SK-N-SH treated with all-trans-retinoic acid at 6 μM for 48 hours (cell line): ENCODE results near the gene CYP4A22.

Source experiments
- ATAC-seq: fragments of 200-7000 bp; cut with Tn5 transposase; 3 replicates; pipeline ENCODE4 v1.9.1; 2020; ENCODE audit warnings: mild to moderate bottlenecking, moderate library complexity
- ARNTL ChIP-seq: fragments of 450-650 bp; formaldehyde crosslinking; IDR thresholded peaks from 2 replicates; pipeline ENCODE4 v1.5.0; 2020; ENCODE audit warnings: low read depth, mild to moderate bottlenecking, moderate library complexity, borderline replicate concordance
- BACH2 ChIP-seq: fragments of 250-450 bp; sonication (Bioruptor Pico); IDR thresholded peaks from 2 replicates; pipeline ENCODE4 v1.9.0; 2021; ENCODE audit warnings: mild to moderate bottlenecking, borderline replicate concordance
- CSDC2 ChIP-seq: fragments of 250-450 bp; sonication (Bioruptor Pico); IDR thresholded peaks from 2 replicates; pipeline ENCODE4 v1.5.0; 2020; ENCODE audit warnings: mild to moderate bottlenecking, moderate library complexity
- ESRRG ChIP-seq: fragments of 250-450 bp; sonication (Bioruptor Pico); IDR thresholded peaks from 2 replicates; pipeline ENCODE4 v1.6.1; 2021; ENCODE audit warnings: mild to moderate bottlenecking
- GLIS3 ChIP-seq: fragments of 250-450 bp; sonication (Bioruptor Pico); IDR thresholded peaks from 2 replicates; pipeline ENCODE4 v1.5.0; 2020; ENCODE audit warnings: mild to moderate bottlenecking, moderate library complexity
- ISL1 ChIP-seq: fragments of 250-450 bp; sonication (Bioruptor Pico); IDR thresholded peaks from 2 replicates; pipeline ENCODE4 v2.1.2; 2022; ENCODE audit warnings: mild to moderate bottlenecking, moderate library complexity
- OSR1 ChIP-seq: fragments of 250-450 bp; sonication (Bioruptor Pico); IDR thresholded peaks from 2 replicates; pipeline ENCODE4 v1.8.0; 2022; ENCODE audit warnings: moderate library complexity, mild to moderate bottlenecking, inconsistent platforms
- PPARA ChIP-seq: fragments of 250-450 bp; sonication (Bioruptor Pico); IDR thresholded peaks from 2 replicates; pipeline ENCODE4 v1.5.0; 2020; ENCODE audit warnings: mild to moderate bottlenecking, borderline replicate concordance
- RARB ChIP-seq: fragments of 250-450 bp; sonication (Bioruptor Pico); IDR thresholded peaks from 2 replicates; pipeline ENCODE4 v1.8.0; 2021; ENCODE audit warnings: mild to moderate bottlenecking, moderate library complexity
- SNAI2 ChIP-seq: fragments of 250-450 bp; sonication (Bioruptor Pico); IDR thresholded peaks from 2 replicates; pipeline ENCODE4 v1.5.0; 2020; ENCODE audit warnings: mild to moderate bottlenecking, moderate library complexity
- TOX ChIP-seq: fragments of 250-450 bp; sonication (Bioruptor Pico); IDR thresholded peaks from 2 replicates; pipeline ENCODE4 v1.8.0; 2021; ENCODE audit warnings: mild to moderate bottlenecking, moderate library complexity, borderline replicate concordance
- ZC3H10 ChIP-seq: fragments of 250-450 bp; sonication (Bioruptor Pico); IDR thresholded peaks from 2 replicates; pipeline ENCODE4 v1.5.1; 2021; ENCODE audit warnings: mild to moderate bottlenecking, moderate library complexity
- ZFP3 ChIP-seq: fragments of 250-450 bp; sonication (Bioruptor Pico); IDR thresholded peaks from 2 replicates; pipeline ENCODE4 v1.5.0; 2020; ENCODE audit warnings: mild to moderate bottlenecking, moderate library complexity
- ZFP30 ChIP-seq: fragments of 450-650 bp; formaldehyde crosslinking; IDR thresholded peaks from 2 replicates; pipeline ENCODE4 v1.5.0; 2022; ENCODE audit warnings: mild to moderate bottlenecking, moderate library complexity
- ZNF565 ChIP-seq: fragments of 450-650 bp; formaldehyde crosslinking; conservative IDR thresholded peaks from 2 replicates; pipeline ENCODE4 v1.5.0; 2020; ENCODE audit warnings: low read depth, mild to moderate bottlenecking, moderate library complexity
- TF ChIP-seq, protein P1 (sequence below): fragments of 250-450 bp; sonication (Bioruptor Pico); IDR thresholded peaks from 2 replicates; pipeline ENCODE4 v1.8.0; 2021; ENCODE audit warnings: low read depth, mild to moderate bottlenecking, moderate library complexity, borderline replicate concordance
- TF ChIP-seq, protein P2 (sequence below): fragments of 250-450 bp; sonication (Bioruptor Pico); IDR thresholded peaks from 2 replicates; pipeline ENCODE4 v1.5.1; 2021; ENCODE audit warnings: mild to moderate bottlenecking, moderate library complexity
- TF ChIP-seq, protein P3 (sequence below): fragments of 250-450 bp; sonication (Bioruptor Pico); IDR thresholded peaks from 2 replicates; pipeline ENCODE4 v1.8.0; 2020; ENCODE audit warnings: mild to moderate bottlenecking, moderate library complexity, borderline replicate concordance
- TF ChIP-seq, protein P4 (sequence below): fragments of 250-450 bp; sonication (Bioruptor Pico); IDR thresholded peaks from 2 replicates; pipeline ENCODE4 v1.5.1; 2020; ENCODE audit warnings: low read depth, mild to moderate bottlenecking, moderate library complexity
- TF ChIP-seq, protein P5 (sequence below): fragments of 250-450 bp; sonication (Bioruptor Pico); IDR thresholded peaks from 2 replicates; pipeline ENCODE4 v1.5.0; 2020; ENCODE audit warnings: mild to moderate bottlenecking, moderate library complexity

CYP4A22 gene

DNA sequence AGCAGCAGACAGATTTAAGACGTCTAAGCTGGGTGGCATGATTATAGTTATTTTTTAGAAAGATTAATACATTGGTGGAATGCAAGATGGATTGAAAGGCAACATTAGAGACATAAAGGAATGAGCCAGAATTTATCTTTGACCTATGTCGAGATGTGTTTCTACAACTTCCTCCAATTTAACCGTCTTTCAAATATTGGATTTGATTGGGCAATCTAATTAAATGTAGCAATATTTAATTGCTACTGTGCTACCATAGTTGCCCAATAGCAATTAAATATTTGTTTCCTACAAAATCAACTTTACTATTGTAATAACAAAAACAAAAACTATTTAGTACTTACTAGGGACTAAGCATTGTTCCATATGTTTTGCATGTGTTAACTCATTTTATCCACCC, 30.4 kb upstream of the CYP4A22 start:
- TF ChIP-seq, protein P1, sequence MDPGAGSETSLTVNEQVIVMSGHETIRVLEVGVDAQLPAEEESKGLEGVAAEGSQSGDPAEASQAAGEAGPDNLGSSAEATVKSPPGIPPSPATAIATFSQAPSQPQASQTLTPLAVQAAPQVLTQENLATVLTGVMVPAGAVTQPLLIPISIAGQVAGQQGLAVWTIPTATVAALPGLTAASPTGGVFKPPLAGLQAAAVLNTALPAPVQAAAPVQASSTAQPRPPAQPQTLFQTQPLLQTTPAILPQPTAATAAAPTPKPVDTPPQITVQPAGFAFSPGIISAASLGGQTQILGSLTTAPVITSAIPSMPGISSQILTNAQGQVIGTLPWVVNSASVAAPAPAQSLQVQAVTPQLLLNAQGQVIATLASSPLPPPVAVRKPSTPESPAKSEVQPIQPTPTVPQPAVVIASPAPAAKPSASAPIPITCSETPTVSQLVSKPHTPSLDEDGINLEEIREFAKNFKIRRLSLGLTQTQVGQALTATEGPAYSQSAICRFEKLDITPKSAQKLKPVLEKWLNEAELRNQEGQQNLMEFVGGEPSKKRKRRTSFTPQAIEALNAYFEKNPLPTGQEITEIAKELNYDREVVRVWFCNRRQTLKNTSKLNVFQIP (CRISPR knock-in tag), result no peak
- TF ChIP-seq ZNF565 (CRISPR knock-in tag) (no peak), ESRRG (CRISPR knock-in tag) (no peak), CSDC2 (CRISPR knock-in tag) (no peak), TOX (CRISPR knock-in tag) (no peak), PPARA (CRISPR knock-in tag) (no peak), ZFP3 (no peak), ARNTL (CRISPR knock-in tag) (no peak), ISL1 (CRISPR knock-in tag) (no peak), ZFP30 (no peak), SNAI2 (CRISPR knock-in tag) (no peak), BACH2 (no peak)
- TF ChIP-seq, protein P2, sequence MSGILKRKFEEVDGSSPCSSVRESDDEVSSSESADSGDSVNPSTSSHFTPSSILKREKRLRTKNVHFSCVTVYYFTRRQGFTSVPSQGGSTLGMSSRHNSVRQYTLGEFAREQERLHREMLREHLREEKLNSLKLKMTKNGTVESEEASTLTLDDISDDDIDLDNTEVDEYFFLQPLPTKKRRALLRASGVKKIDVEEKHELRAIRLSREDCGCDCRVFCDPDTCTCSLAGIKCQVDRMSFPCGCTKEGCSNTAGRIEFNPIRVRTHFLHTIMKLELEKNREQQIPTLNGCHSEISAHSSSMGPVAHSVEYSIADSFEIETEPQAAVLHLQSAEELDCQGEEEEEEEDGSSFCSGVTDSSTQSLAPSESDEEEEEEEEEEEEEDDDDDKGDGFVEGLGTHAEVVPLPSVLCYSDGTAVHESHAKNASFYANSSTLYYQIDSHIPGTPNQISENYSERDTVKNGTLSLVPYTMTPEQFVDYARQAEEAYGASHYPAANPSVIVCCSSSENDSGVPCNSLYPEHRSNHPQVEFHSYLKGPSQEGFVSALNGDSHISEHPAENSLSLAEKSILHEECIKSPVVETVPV (CRISPR knock-in tag), result no peak
- TF ChIP-seq, protein P3, sequence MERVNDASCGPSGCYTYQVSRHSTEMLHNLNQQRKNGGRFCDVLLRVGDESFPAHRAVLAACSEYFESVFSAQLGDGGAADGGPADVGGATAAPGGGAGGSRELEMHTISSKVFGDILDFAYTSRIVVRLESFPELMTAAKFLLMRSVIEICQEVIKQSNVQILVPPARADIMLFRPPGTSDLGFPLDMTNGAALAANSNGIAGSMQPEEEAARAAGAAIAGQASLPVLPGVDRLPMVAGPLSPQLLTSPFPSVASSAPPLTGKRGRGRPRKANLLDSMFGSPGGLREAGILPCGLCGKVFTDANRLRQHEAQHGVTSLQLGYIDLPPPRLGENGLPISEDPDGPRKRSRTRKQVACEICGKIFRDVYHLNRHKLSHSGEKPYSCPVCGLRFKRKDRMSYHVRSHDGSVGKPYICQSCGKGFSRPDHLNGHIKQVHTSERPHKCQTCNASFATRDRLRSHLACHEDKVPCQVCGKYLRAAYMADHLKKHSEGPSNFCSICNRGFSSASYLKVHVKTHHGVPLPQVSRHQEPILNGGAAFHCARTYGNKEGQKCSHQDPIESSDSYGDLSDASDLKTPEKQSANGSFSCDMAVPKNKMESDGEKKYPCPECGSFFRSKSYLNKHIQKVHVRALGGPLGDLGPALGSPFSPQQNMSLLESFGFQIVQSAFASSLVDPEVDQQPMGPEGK, result no peak
- ATAC-seq, result no peak

DNA sequence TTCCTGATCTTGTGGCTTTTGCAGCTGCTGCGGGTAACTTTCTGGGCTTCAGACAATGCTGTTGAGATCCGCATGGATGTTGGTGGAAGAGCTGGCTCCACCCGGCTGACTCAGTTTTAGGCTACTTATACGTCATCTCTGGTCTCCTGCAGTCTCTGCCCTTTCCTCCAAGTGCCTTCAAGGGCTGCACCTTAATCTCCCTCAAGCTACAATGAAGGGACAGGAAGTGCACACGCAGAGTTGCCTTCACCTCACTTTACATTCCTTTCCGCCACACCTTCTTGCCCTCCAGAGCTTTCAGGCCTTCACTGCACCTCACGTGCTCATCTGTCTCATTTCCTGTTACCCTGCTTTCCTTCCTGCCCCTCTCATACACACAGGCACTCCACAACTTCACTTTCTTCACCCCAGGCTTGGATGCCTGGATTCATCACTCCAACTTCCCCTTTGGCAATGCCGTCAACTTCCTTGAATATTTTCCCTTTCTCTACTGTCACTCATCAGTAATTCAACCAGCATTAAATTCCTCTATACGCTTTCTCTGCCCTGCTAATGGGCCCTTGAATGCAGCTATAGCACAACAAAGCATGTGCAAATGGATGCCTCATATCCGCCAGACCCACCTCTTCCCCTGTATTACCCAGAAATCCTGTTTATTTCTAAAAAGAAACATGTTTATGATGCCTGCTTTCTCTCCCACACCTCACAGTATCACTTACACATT, 29.2 kb upstream of the CYP4A22 start:
- ATAC-seq, result peak; percentile 55

DNA sequence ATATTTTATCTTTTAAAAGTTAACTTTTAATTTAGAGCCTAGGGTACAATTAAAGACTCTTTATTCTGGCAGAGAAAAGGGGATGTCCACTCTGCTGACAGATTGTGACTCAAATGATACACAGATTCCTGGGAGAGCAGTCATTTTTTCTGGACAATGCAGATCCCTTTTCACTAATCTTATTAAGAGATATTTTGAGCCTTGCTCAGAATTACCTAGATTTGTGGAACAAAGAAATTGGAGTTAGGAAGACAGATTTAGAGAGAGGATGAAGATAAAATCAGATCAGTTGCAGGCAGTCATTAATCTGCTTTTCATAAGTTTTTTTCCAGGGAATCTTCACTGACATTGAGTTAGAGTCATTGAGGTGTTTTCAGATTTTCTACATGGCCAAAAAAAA, 27.8 kb upstream of the CYP4A22 start:
- TF ChIP-seq, protein P3, result peak; percentile 85; the same call in 1 of the 2 replicates
- TF ChIP-seq ISL1 (CRISPR knock-in tag) (peak; percentile 91), ZC3H10 (CRISPR knock-in tag) (peak; percentile 56; the same call in 1 of the 2 replicates)
- TF ChIP-seq, protein P4, sequence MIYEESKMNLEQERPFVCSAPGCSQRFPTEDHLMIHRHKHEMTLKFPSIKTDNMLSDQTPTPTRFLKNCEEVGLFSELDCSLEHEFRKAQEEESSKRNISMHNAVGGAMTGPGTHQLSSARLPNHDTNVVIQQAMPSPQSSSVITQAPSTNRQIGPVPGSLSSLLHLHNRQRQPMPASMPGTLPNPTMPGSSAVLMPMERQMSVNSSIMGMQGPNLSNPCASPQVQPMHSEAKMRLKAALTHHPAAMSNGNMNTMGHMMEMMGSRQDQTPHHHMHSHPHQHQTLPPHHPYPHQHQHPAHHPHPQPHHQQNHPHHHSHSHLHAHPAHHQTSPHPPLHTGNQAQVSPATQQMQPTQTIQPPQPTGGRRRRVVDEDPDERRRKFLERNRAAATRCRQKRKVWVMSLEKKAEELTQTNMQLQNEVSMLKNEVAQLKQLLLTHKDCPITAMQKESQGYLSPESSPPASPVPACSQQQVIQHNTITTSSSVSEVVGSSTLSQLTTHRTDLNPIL (CRISPR knock-in tag), result peak; percentile 59; the same call in 1 of the 2 replicates
- TF ChIP-seq, all 23 proteins: peak for 4; not testable (repeated sequence) for 19
- ATAC-seq, result peak; percentile 86

DNA sequence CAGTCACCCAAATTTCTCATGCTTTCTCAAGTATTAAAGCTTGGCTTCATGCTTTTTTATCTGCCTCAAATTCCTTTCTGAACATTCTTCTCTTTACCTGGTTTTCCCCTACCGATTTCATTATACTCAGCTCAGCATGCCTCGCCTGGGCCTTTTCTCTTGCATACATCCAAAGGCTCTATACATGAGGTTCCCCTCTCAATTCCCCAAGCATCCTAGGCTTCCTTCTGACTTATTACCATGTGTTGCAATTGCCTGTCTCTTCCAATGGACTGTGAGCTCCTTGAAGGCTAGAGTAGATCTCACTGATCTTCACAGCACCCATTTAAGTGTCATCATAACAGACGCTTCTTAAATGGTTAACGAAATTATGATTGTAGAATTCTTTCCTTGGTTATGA, 24.1 kb upstream of the CYP4A22 start:
- TF ChIP-seq RARB (no peak), ARNTL (CRISPR knock-in tag) (no peak), ISL1 (CRISPR knock-in tag) (no peak), ZNF565 (CRISPR knock-in tag) (no peak), GLIS3 (CRISPR knock-in tag) (no peak), ZFP3 (no peak), SNAI2 (CRISPR knock-in tag) (no peak), TOX (CRISPR knock-in tag) (no peak), OSR1 (CRISPR knock-in tag) (no peak)
- TF ChIP-seq, protein P1 (CRISPR knock-in tag), result no peak
- TF ChIP-seq, protein P2 (CRISPR knock-in tag), result no peak
- TF ChIP-seq, protein P5, sequence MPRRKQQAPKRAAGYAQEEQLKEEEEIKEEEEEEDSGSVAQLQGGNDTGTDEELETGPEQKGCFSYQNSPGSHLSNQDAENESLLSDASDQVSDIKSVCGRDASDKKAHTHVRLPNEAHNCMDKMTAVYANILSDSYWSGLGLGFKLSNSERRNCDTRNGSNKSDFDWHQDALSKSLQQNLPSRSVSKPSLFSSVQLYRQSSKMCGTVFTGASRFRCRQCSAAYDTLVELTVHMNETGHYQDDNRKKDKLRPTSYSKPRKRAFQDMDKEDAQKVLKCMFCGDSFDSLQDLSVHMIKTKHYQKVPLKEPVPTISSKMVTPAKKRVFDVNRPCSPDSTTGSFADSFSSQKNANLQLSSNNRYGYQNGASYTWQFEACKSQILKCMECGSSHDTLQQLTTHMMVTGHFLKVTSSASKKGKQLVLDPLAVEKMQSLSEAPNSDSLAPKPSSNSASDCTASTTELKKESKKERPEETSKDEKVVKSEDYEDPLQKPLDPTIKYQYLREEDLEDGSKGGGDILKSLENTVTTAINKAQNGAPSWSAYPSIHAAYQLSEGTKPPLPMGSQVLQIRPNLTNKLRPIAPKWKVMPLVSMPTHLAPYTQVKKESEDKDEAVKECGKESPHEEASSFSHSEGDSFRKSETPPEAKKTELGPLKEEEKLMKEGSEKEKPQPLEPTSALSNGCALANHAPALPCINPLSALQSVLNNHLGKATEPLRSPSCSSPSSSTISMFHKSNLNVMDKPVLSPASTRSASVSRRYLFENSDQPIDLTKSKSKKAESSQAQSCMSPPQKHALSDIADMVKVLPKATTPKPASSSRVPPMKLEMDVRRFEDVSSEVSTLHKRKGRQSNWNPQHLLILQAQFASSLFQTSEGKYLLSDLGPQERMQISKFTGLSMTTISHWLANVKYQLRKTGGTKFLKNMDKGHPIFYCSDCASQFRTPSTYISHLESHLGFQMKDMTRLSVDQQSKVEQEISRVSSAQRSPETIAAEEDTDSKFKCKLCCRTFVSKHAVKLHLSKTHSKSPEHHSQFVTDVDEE (CRISPR knock-in tag), result no peak
- ATAC-seq, result no peak
